Peyer's patch (tissue), 4 donors: ENCODE results near the gene AP1S1.

Experiments used
- CTCF ChIP-seq, 6 experiments: fragments of 450-650 bp in 4 of 6; fragments of 200-600 bp in 2 of 6; sonication (generic) in 1 of 6; IDR thresholded peaks; one replicate each; pipeline ENCODE4 v1.5.1; 2017 to 2019; ENCODE audit warnings: antibody characterized with exemption in 6 of 6, mild to moderate bottlenecking in 3 of 6, moderate library complexity in 1 of 6
- POLR2A ChIP-seq, 2 donors: fragments of 450-650 bp; IDR thresholded peaks; one replicate each; pipeline ENCODE4 v1.5.1; 2017; ENCODE audit warnings: antibody characterized with exemption in 2 of 2, mild to moderate bottlenecking in 2 of 2, moderate library complexity in 2 of 2

- TF ChIP-seq CTCF (IDR thresholded peaks at IDR 0.05) (no peak), POLR2A (IDR thresholded peaks at IDR 0.05) (no peak)
Measured at GRCh38 chr7:101200504-101200861, 46.2 kb downstream of the AP1S1 start.
